ENCODE data around the gene MYPN.

DNA sequence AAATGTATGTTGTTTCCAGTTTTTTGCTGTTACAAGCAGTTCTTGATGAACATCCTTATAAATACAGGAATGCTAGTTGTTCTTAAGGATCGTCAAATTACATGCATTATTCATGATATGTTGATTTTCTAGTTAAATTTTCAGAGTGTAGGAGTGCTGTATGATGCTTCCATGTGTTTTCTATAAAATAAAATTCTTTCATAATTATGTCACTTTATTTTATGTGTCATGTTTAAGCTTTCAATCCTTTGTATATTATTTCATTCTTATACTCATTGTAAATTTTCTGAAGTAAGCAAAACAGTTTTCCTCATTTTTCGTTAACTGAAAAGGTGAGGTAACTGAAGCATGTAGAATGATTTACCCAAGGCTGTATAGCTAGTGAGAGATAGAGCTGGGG lies 16.8 kb upstream of the MYPN start:
- TF ChIP-seq, protein P1, sequence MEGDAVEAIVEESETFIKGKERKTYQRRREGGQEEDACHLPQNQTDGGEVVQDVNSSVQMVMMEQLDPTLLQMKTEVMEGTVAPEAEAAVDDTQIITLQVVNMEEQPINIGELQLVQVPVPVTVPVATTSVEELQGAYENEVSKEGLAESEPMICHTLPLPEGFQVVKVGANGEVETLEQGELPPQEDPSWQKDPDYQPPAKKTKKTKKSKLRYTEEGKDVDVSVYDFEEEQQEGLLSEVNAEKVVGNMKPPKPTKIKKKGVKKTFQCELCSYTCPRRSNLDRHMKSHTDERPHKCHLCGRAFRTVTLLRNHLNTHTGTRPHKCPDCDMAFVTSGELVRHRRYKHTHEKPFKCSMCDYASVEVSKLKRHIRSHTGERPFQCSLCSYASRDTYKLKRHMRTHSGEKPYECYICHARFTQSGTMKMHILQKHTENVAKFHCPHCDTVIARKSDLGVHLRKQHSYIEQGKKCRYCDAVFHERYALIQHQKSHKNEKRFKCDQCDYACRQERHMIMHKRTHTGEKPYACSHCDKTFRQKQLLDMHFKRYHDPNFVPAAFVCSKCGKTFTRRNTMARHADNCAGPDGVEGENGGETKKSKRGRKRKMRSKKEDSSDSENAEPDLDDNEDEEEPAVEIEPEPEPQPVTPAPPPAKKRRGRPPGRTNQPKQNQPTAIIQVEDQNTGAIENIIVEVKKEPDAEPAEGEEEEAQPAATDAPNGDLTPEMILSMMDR (IDR thresholded peaks at IDR 0.05) = no peak
- TF ChIP-seq, protein P2, sequence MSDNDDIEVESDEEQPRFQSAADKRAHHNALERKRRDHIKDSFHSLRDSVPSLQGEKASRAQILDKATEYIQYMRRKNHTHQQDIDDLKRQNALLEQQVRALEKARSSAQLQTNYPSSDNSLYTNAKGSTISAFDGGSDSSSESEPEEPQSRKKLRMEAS (IDR thresholded peaks at IDR 0.05) = no peak
- TF ChIP-seq RCOR1 (IDR thresholded peaks at IDR 0.05; ENCODE audit: low read depth, low read length) (no peak), MAZ (IDR thresholded peaks at IDR 0.05; ENCODE audit: borderline replicate concordance, low read depth, low read length) (no peak), CBX8 (IDR thresholded peaks at IDR 0.05) (no peak), HOXB13 (CRISPR knock-in tag; IDR thresholded peaks at IDR 0.05; ENCODE audit: low read depth) (no peak), RAD21 (conservative IDR thresholded peaks at IDR 0.05 in 1 of 2, IDR thresholded peaks at IDR 0.05 in 1 of 2) (no peak)
- TF ChIP-seq, protein P3, sequence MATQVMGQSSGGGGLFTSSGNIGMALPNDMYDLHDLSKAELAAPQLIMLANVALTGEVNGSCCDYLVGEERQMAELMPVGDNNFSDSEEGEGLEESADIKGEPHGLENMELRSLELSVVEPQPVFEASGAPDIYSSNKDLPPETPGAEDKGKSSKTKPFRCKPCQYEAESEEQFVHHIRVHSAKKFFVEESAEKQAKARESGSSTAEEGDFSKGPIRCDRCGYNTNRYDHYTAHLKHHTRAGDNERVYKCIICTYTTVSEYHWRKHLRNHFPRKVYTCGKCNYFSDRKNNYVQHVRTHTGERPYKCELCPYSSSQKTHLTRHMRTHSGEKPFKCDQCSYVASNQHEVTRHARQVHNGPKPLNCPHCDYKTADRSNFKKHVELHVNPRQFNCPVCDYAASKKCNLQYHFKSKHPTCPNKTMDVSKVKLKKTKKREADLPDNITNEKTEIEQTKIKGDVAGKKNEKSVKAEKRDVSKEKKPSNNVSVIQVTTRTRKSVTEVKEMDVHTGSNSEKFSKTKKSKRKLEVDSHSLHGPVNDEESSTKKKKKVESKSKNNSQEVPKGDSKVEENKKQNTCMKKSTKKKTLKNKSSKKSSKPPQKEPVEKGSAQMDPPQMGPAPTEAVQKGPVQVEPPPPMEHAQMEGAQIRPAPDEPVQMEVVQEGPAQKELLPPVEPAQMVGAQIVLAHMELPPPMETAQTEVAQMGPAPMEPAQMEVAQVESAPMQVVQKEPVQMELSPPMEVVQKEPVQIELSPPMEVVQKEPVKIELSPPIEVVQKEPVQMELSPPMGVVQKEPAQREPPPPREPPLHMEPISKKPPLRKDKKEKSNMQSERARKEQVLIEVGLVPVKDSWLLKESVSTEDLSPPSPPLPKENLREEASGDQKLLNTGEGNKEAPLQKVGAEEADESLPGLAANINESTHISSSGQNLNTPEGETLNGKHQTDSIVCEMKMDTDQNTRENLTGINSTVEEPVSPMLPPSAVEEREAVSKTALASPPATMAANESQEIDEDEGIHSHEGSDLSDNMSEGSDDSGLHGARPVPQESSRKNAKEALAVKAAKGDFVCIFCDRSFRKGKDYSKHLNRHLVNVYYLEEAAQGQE (IDR thresholded peaks at IDR 0.05) = no peak
- TF ChIP-seq, protein P4, sequence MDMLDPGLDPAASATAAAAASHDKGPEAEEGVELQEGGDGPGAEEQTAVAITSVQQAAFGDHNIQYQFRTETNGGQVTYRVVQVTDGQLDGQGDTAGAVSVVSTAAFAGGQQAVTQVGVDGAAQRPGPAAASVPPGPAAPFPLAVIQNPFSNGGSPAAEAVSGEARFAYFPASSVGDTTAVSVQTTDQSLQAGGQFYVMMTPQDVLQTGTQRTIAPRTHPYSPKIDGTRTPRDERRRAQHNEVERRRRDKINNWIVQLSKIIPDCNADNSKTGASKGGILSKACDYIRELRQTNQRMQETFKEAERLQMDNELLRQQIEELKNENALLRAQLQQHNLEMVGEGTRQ (IDR thresholded peaks at IDR 0.05) = no peak
